Mammary epithelial cell (primary cell): ENCODE data around the gene SIX2.

Experiments used
- EZH2 ChIP-seq: IDR thresholded peaks from 2 replicates; pipeline ENCODE4 v1.6.1; 2012; ENCODE audit warnings: low read length, inconsistent platforms, borderline replicate concordance
- TF ChIP-seq, protein P1 (sequence below), 2 donors: IDR thresholded peaks in 1 of 2; conservative IDR thresholded peaks in 1 of 2; 2 replicates each; pipeline ENCODE4 v1.5.1; 2011 to 2012; ENCODE audit warnings: inconsistent platforms in 2 of 2, low read length in 2 of 2, mild to moderate bottlenecking in 2 of 2, control low read depth in 1 of 2, low read depth in 1 of 2; ENCODE audit not compliant: insufficient read depth in 1 of 2; ENCODE audit errors: extremely low read depth in 1 of 2

DNA sequence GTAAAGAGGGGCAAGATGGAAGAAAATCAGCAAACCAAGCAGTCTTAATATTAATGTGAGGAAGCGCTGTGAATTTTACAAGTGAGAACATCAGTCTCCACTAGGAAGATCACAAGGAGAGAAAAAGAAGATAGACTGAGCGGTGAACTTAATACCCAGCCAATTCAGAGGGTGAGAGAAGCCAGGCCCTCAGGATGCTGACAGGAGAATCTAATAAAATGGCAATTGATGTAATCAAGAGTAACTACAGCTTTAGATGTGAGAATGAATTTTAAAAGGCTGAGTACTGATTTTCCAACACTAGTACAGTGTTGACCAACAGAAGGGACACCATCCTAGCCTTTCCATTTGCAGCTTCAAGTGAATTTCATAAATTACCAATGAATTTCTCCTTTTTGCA lies 35.7 kb upstream of the SIX2 start:
- TF ChIP-seq, protein P1, sequence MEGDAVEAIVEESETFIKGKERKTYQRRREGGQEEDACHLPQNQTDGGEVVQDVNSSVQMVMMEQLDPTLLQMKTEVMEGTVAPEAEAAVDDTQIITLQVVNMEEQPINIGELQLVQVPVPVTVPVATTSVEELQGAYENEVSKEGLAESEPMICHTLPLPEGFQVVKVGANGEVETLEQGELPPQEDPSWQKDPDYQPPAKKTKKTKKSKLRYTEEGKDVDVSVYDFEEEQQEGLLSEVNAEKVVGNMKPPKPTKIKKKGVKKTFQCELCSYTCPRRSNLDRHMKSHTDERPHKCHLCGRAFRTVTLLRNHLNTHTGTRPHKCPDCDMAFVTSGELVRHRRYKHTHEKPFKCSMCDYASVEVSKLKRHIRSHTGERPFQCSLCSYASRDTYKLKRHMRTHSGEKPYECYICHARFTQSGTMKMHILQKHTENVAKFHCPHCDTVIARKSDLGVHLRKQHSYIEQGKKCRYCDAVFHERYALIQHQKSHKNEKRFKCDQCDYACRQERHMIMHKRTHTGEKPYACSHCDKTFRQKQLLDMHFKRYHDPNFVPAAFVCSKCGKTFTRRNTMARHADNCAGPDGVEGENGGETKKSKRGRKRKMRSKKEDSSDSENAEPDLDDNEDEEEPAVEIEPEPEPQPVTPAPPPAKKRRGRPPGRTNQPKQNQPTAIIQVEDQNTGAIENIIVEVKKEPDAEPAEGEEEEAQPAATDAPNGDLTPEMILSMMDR (conservative IDR thresholded peaks at IDR 0.05 in 1 of 2, IDR thresholded peaks at IDR 0.05 in 1 of 2; ENCODE audit: extremely low read depth in 1 of 2, insufficient read depth in 1 of 2, low read depth in 1 of 2, low read length in 2 of 2): no peak
- TF ChIP-seq EZH2: no peak
